HL-60 (cell line): ENCODE measurements around the gene MFSD6L.

ENCODE experiments used
- DNase-seq, 2 experiments: peaks; one replicate each; pipeline ENCODE4 v3.0.0-alpha.2; 2010 to 2020; ENCODE audit warnings: low read depth in 1 of 2, low spot score in 1 of 2
- H3K27ac ChIP-seq: fragments of 250-450 bp; sonication (Bioruptor Pico); replicated peaks from 2 replicates; pipeline ENCODE4 v1.5.1; 2020; ENCODE audit warnings: mild to moderate bottlenecking, moderate library complexity
- H3K27me3 ChIP-seq: fragments of 250-450 bp; sonication (Bioruptor Pico); 2 replicates; pipeline ENCODE4 v1.5.1; 2021; ENCODE audit warnings: mild to moderate bottlenecking, moderate library complexity; ENCODE audit not compliant: insufficient read depth, poor library complexity, severe bottlenecking
- H3K4me3 ChIP-seq: replicated peaks from 2 replicates; pipeline ENCODE4 v1.5.1; 2011; ENCODE audit warnings: mild to moderate bottlenecking, control low read depth, low read length; ENCODE audit not compliant: insufficient read depth
- GABPA ChIP-seq: IDR thresholded peaks from 2 replicates; pipeline ENCODE4 v1.6.1; 2012; ENCODE audit warnings: low read depth
- POLR2AphosphoS5 ChIP-seq: IDR thresholded peaks from 2 replicates; pipeline ENCODE4 v1.6.1; 2012; ENCODE audit warnings: low read depth
- SPI1 ChIP-seq: IDR thresholded peaks from 2 replicates; pipeline ENCODE4 v1.6.1; 2012; ENCODE audit warnings: low read depth, mild to moderate bottlenecking, borderline replicate concordance
- TF ChIP-seq, protein P1 (sequence below): IDR thresholded peaks from one replicate; pipeline ENCODE4 v1.5.1; 2011; ENCODE audit warnings: low read length, control low read depth, inconsistent platforms; ENCODE audit not compliant: insufficient read depth
- TF ChIP-seq, protein P2 (sequence below): IDR thresholded peaks from 2 replicates; pipeline ENCODE4 v1.6.1; 2012; ENCODE audit warnings: low read depth; ENCODE audit not compliant: insufficient replicate concordance

Gene MFSD6L

DNA sequence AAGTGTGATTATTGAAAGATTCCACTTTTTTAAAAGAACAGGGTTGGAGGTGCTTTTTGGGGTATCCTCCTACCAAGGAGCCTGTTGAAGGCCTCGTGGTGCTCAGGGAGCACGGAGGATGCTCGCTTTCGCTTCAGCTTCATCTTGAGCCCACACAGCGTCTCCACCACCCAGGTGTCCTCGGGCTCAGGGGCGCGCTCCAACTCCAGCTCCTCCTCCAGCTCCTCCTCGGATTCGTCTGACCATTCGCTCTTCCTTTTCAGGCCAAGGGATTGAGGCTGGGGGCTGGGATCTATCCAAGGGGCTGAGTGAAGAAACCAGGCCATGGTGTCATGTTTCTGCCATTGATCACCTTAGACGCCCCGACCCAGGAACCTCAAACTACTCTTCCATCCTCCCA lies 42.0 kb downstream of the MFSD6L start:
- Histone ChIP-seq H3K27me3 (no peaks in the 10 kb centered on the region), H3K4me3 (no peak overlapping the region), H3K27ac (no peak overlapping the region)
- no peak for DNase-seq
- TF ChIP-seq, protein P1, sequence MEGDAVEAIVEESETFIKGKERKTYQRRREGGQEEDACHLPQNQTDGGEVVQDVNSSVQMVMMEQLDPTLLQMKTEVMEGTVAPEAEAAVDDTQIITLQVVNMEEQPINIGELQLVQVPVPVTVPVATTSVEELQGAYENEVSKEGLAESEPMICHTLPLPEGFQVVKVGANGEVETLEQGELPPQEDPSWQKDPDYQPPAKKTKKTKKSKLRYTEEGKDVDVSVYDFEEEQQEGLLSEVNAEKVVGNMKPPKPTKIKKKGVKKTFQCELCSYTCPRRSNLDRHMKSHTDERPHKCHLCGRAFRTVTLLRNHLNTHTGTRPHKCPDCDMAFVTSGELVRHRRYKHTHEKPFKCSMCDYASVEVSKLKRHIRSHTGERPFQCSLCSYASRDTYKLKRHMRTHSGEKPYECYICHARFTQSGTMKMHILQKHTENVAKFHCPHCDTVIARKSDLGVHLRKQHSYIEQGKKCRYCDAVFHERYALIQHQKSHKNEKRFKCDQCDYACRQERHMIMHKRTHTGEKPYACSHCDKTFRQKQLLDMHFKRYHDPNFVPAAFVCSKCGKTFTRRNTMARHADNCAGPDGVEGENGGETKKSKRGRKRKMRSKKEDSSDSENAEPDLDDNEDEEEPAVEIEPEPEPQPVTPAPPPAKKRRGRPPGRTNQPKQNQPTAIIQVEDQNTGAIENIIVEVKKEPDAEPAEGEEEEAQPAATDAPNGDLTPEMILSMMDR: no peak
- TF ChIP-seq POLR2AphosphoS5 (no peak), SPI1 (no peak), GABPA (no peak)
- TF ChIP-seq, protein P2, sequence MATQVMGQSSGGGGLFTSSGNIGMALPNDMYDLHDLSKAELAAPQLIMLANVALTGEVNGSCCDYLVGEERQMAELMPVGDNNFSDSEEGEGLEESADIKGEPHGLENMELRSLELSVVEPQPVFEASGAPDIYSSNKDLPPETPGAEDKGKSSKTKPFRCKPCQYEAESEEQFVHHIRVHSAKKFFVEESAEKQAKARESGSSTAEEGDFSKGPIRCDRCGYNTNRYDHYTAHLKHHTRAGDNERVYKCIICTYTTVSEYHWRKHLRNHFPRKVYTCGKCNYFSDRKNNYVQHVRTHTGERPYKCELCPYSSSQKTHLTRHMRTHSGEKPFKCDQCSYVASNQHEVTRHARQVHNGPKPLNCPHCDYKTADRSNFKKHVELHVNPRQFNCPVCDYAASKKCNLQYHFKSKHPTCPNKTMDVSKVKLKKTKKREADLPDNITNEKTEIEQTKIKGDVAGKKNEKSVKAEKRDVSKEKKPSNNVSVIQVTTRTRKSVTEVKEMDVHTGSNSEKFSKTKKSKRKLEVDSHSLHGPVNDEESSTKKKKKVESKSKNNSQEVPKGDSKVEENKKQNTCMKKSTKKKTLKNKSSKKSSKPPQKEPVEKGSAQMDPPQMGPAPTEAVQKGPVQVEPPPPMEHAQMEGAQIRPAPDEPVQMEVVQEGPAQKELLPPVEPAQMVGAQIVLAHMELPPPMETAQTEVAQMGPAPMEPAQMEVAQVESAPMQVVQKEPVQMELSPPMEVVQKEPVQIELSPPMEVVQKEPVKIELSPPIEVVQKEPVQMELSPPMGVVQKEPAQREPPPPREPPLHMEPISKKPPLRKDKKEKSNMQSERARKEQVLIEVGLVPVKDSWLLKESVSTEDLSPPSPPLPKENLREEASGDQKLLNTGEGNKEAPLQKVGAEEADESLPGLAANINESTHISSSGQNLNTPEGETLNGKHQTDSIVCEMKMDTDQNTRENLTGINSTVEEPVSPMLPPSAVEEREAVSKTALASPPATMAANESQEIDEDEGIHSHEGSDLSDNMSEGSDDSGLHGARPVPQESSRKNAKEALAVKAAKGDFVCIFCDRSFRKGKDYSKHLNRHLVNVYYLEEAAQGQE: no peak

DNA sequence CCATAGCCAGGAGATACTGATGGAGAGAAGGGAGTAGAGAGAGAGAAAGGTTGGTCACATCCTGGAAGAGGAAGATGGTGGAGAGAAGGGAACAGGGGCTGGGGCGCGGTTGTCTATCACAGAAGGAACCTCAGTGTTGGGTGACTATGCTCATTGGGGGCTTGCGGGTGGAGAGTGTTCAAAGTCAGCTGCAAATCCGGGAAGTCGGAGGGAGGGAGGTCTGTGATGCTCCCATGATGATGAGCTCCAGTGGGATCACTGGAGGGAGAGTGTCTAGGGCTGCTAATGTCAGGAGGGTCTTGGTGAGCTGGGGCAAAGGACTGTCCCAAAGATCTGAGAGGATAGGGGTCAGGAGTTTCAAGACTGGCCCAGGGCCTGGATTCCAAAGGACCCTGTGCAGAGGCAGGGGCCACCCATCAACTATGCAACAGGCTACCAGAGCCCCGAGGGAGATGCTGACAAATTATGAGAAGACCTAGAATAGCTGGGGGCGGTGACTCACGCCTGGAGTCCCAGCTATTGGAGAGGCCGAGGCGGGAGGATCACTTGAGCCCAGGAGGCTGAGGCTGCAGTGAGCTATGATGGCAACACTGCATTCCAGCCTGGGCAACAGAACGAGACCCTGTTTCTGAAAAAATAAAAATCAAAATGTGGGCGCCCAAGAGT lies 43.4 kb downstream of the MFSD6L start:
- H3K4me3 ChIP-seq: no peak overlapping the region

DNA sequence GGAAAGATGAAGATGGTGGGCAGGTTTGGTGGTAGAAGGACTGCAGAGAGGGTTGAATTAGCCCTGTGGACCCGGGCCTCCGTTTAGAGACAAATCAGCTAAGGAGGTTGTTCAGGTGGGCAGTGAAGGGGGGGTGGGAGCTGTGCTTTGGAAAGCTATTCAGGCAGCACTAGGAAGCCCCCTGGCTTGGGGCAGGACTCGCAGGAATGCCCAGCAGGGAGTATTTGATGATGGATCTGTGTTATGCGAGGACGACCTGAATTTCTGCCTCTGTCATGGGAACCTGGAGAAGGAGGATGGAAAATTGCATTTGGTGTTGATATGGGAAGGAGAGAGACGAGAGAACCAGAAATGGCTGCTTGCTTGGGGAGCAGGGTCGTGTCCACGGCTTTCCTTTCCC lies 44.3 kb downstream of the MFSD6L start:
- Histone ChIP-seq H3K27me3 (no peaks in the 10 kb centered on the region), H3K4me3 (no peak overlapping the region), H3K27ac (no peak overlapping the region)
- DNase-seq: no peak
- TF ChIP-seq, protein P2: no peak
- TF ChIP-seq GABPA: no peak
- TF ChIP-seq, protein P1: no peak
- TF ChIP-seq SPI1: no peak
- no peak for TF ChIP-seq POLR2AphosphoS5

More for the DNA sequence above, 43.4 kb downstream of the MFSD6L start:
- Histone ChIP-seq H3K27me3 (no peaks in the 10 kb centered on the region), H3K27ac (no peak overlapping the region)
- TF ChIP-seq POLR2AphosphoS5 (no peak), GABPA (no peak), SPI1 (no peak)
- TF ChIP-seq, protein P2: no peak
- TF ChIP-seq, protein P1: no peak
- no peak for DNase-seq
